HCT116 (cell line): ENCODE results near the gene NOLC1. TPM values are rescaled to one million over a fixed set of nuclear protein-coding genes. Genes with fewer than 3 reads are reported as not detected.

ENCODE experiments used
- ATAC-seq: fragments of 200-7000 bp; cut with Tn5 transposase; 2 replicates; pipeline ENCODE4 v1.9.1; 2020; ENCODE audit warnings: mild to moderate bottlenecking, moderate library complexity
- BruUV-seq: library from RNA; stranded (reverse); fragments of 400-500 nt; replicated peaks from 2 replicates; lab custom pipeline; 2021; lab: Mats Ljungman, UMichigan
- CTCF ChIA-PET: fragments of 300-600 bp; sonication (Branson Sonifier 250); formaldehyde crosslinking; loops from one replicate; lab custom pipeline; 2021; ENCODE audit warnings: antibody characterized with exemption; lab: Charles Lee
- POLR2A ChIA-PET: fragments of 300-600, 350-600 bp; sonication (Branson Sonifier 250); formaldehyde crosslinking; loops from one replicate; lab custom pipeline; 2021; ENCODE audit warnings: antibody characterized with exemption; lab: Charles Lee
- RAD21 ChIA-PET, 2 experiments: fragments of 300-600 bp; sonication (Branson Sonifier 250); formaldehyde crosslinking; loops; one replicate each; lab custom pipeline; 2023; ENCODE audit warnings: low total read pairs in 2 of 2; ENCODE audit not compliant: uncharacterized antibody in 2 of 2, unreplicated experiment in 2 of 2, low non-redundant PET in 1 of 2; lab: Charles Lee
- DNase-seq: peaks from one replicate; pipeline ENCODE4 v3.0.0-alpha.2; 2010; ENCODE audit warnings: low read depth, low spot score
- H2AFZ ChIP-seq: fragments of 200-600 bp; shearing (Covaris generic), sonication (generic); 2 replicates; pipeline ENCODE4 v1.6.1; 2017; ENCODE audit warnings: low read depth, mixed run types, mixed read lengths, antibody characterized with exemption, low read length; ENCODE audit not compliant: poor library complexity, severe bottlenecking
- H3K27ac ChIP-seq: 2 replicates; pipeline ENCODE4 v1.5.1; 2012; ENCODE audit warnings: low read depth, low read length
- H3K27me3 ChIP-seq: fragments of 200-600 bp; sonication (generic); 2 replicates; pipeline ENCODE4 v1.6.1; 2016; ENCODE audit warnings: mixed run types, low read length, mixed read lengths; ENCODE audit not compliant: insufficient read depth
- H3K36me3 ChIP-seq, 2 experiments: fragments of 200-500 bp in 1 of 2; fragments of 200-600 bp in 1 of 2; sonication (Bioruptor generic) in 1 of 2; sonication (generic) in 1 of 2; 2 replicates each; pipeline versions ENCODE4 v1.5.1 to v1.6.1; 2014 to 2016; ENCODE audit warnings: low read length in 2 of 2, inconsistent platforms in 1 of 2, mixed read lengths in 1 of 2, mixed run types in 1 of 2; ENCODE audit not compliant: insufficient read depth in 2 of 2, control insufficient read depth in 1 of 2
- H3K4me1 ChIP-seq, 2 experiments: fragments of 200-600 bp in 1 of 2; sonication (generic) in 1 of 2; 2 replicates each; pipeline versions ENCODE4 v1.5.1 to v1.6.1; 2012 to 2017; ENCODE audit warnings: low read length in 2 of 2, inconsistent platforms in 1 of 2, mild to moderate bottlenecking in 1 of 2, mixed read lengths in 1 of 2, mixed run types in 1 of 2, moderate library complexity in 1 of 2; ENCODE audit not compliant: insufficient read depth in 2 of 2, control insufficient read depth in 1 of 2
- H3K4me2 ChIP-seq: fragments of 200-600 bp; sonication (generic); 2 replicates; pipeline ENCODE4 v1.6.1; 2017; ENCODE audit warnings: mixed run types, low read length, mixed read lengths
- H3K4me3 ChIP-seq, 2 experiments: fragments of 200-600 bp in 1 of 2; sonication (generic) in 1 of 2; replicated peaks in 1 of 2; 2 replicates each; pipeline ENCODE4 v1.5.1; 2011 to 2016; ENCODE audit warnings: low read length in 2 of 2, control low read depth in 1 of 2, low read depth in 1 of 2, mild to moderate bottlenecking in 1 of 2, mixed read lengths in 1 of 2, mixed run types in 1 of 2
- H3K79me2 ChIP-seq: fragments of 200-600 bp; sonication (generic); 2 replicates; pipeline ENCODE4 v1.6.1; 2017; ENCODE audit warnings: mild to moderate bottlenecking, mixed run types, low read length, moderate library complexity, mixed read lengths; ENCODE audit not compliant: insufficient read depth
- H3K9ac ChIP-seq: fragments of 200-600 bp; sonication (generic); 2 replicates; pipeline ENCODE4 v1.6.1; 2016; ENCODE audit warnings: low read length, mixed read lengths
- H3K9me2 ChIP-seq: fragments of 200-600 bp; sonication (generic), shearing (Covaris generic); 2 replicates; pipeline ENCODE4 v1.6.1; 2017; ENCODE audit warnings: mixed run types, mild to moderate bottlenecking, moderate library complexity; ENCODE audit not compliant: insufficient read depth
- H3K9me3 ChIP-seq, 2 experiments: fragments of 200-500 bp in 1 of 2; fragments of 200-600 bp in 1 of 2; sonication (Bioruptor generic) in 1 of 2; sonication (generic) in 1 of 2; 2 replicates each; pipeline ENCODE4 v1.6.1; 2014 to 2017; ENCODE audit warnings: low read length in 2 of 2, mixed read lengths in 2 of 2, inconsistent platforms in 1 of 2, low read depth in 1 of 2, mild to moderate bottlenecking in 1 of 2, mixed run types in 1 of 2, moderate library complexity in 1 of 2; ENCODE audit not compliant: control insufficient read depth in 1 of 2, insufficient read depth in 1 of 2
- H4K20me1 ChIP-seq: fragments of 200-600 bp; sonication (generic), shearing (Covaris generic); 2 replicates; pipeline ENCODE4 v1.6.1; 2017; ENCODE audit warnings: mixed run types, mild to moderate bottlenecking, moderate library complexity; ENCODE audit not compliant: insufficient read depth
- EGR1 ChIP-seq: IDR thresholded peaks from 2 replicates; pipeline ENCODE4 v1.6.1; 2012; ENCODE audit warnings: low read depth
- EZH2phosphoT487 ChIP-seq: fragments of 200-600 bp; IDR thresholded peaks from 2 replicates; pipeline ENCODE4 v1.6.1; 2018; ENCODE audit warnings: antibody characterized with exemption, borderline replicate concordance
- FOSL1 ChIP-seq: IDR thresholded peaks from 2 replicates; pipeline ENCODE4 v1.6.1; 2012; ENCODE audit warnings: low read depth
- JUND ChIP-seq: IDR thresholded peaks from 2 replicates; pipeline ENCODE4 v1.6.1; 2012
- SP1 ChIP-seq: IDR thresholded peaks from 2 replicates; pipeline ENCODE4 v1.6.1; 2012; ENCODE audit warnings: low read depth
- TCF7L2 ChIP-seq: IDR thresholded peaks from 2 replicates; pipeline ENCODE4 v1.7.0; 2011; ENCODE audit warnings: borderline replicate concordance, inconsistent platforms; ENCODE audit not compliant: insufficient read depth, insufficient read length; ENCODE audit errors: extremely low read depth
- YY1 ChIP-seq: IDR thresholded peaks from 2 replicates; pipeline ENCODE4 v1.6.1; 2011; ENCODE audit warnings: low read length, low read depth, moderate library complexity, mild to moderate bottlenecking; ENCODE audit not compliant: insufficient replicate concordance; ENCODE audit errors: extremely low read depth
- intact Hi-C: fragments of 100-400 bp; cut with micrococcal nuclease; formaldehyde crosslinking; loops from 2 replicates; pipeline ENCODE4 v1.10.0; 2022
- total RNA-seq: library from RNA; stranded (reverse); gene quantifications from one replicate; pipeline ENCODE4 v1.2.1, GENCODE V29; 2021; ENCODE audit not compliant: unreplicated experiment
- TF ChIP-seq, protein P1 (sequence below): IDR thresholded peaks from 2 replicates; pipeline ENCODE4 v1.6.1; 2012
- TF ChIP-seq, protein P2 (sequence below): IDR thresholded peaks from 2 replicates; pipeline ENCODE4 v1.6.1; 2012; ENCODE audit warnings: low read depth
- TF ChIP-seq, protein P3 (sequence below), 3 experiments: fragments of 200-600 bp in 1 of 3; sonication (generic) in 1 of 3; IDR thresholded peaks in 2 of 3; conservative IDR thresholded peaks in 1 of 3; 2 replicates each; pipeline ENCODE4 v1.5.1; 2012 to 2017; ENCODE audit warnings: low read depth in 2 of 3, low read length in 2 of 3, antibody characterized with exemption in 1 of 3, borderline replicate concordance in 1 of 3, control low read depth in 1 of 3, mild to moderate bottlenecking in 1 of 3, mixed read lengths in 1 of 3, mixed run types in 1 of 3, moderate library complexity in 1 of 3; ENCODE audit not compliant: insufficient read depth in 1 of 3

Gene NOLC1
- total RNA-seq, 1 experiment from 2014 or later: 231 TPM

DNA sequence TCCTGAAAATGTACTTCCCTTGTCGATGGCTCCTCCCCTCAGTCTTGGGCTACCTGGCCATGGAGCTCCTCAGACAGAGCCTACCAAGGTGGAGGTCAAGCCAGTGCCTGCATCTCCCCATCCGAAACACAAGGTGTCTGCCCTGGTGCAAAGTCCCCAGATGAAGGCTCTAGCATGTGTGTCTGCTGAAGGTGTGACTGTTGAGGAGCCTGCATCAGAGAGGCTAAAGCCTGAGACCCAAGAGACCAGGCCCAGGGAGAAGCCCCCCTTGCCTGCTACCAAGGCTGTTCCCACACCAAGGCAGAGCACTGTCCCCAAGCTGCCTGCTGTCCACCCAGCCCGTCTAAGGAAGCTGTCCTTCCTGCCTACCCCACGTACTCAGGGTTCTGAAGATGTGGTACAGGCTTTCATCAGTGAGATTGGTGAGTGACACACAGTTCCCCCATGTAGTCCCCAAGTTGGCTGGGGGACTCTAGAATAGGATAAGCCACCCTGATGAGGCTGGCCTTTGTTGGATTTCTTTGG lies 10.5 kb upstream of the NOLC1 start:
- peaks cover 61 to 86% of the 10 kb centered on the region in 2 experiments for H3K36me3 ChIP-seq
- CTCF ChIA-PET: no interaction called here
- H2AFZ ChIP-seq: no peak overlapping the region
- DNase-seq (no peak), ATAC-seq (peak; percentile 2; the same call in 1 of the 2 replicates)
- RAD21 ChIA-PET: no interaction called here
- no peak overlapping the region for H3K4me2 ChIP-seq
- no peaks in the 10 kb centered on the region for H3K9me2 ChIP-seq
- H4K20me1 ChIP-seq: peaks cover 49% of the 10 kb centered on the region; the same call in 1 of the 2 replicates
- no peak overlapping the region for H3K27ac ChIP-seq
- peaks cover 0 to under 1% of the 10 kb centered on the region in 2 experiments; a peak in 1 of 4 replicates for H3K4me1 ChIP-seq
- intact Hi-C loops: no loop called here
- H3K27me3 ChIP-seq: no peaks in the 10 kb centered on the region
- H3K4me3 ChIP-seq: no peak overlapping the region
- no peak for TF ChIP-seq FOSL1
- no peak for TF ChIP-seq EGR1
- TF ChIP-seq, protein P1, sequence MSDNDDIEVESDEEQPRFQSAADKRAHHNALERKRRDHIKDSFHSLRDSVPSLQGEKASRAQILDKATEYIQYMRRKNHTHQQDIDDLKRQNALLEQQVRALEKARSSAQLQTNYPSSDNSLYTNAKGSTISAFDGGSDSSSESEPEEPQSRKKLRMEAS: no peak
- no peak overlapping the region for H3K9ac ChIP-seq
- no TSS peak for BruUV-seq
- peaks cover 96% of the 10 kb centered on the region for H3K79me2 ChIP-seq
- POLR2A ChIA-PET: interaction anchor here (2.1 kb wide), 1 partner anchor 10 kb away, joined by 6 read pairs; the partner anchor contains the start of gene NOLC1
- no peaks in the 10 kb centered on the region for H3K9me3 ChIP-seq

DNA sequence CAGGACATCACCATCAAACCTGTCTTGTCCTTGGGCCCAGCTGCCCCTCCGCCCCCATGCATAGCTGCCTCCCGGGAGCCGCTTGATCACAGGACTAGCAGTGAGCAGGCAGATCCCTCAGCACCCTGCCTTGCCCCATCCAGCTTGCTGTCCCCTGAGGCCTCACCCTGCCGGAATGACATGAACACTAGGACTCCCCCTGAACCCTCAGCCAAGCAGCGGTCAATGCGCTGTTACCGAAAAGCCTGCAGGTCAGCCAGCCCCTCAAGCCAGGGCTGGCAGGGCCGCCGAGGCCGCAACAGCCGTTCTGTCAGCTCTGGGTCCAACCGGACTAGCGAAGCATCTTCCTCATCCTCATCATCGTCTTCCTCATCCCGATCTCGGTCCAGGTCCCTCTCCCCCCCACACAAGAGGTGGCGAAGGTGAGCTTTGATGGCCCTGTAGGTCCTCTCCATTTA lies 5.2 kb upstream of the NOLC1 start:
- ChIA-PET CTCF (no interaction called here), POLR2A (interaction anchor here (0.7 kb wide), 1 partner anchor 10 kb away, joined by 3 read pairs; no protein-coding TSS in a partner anchor), RAD21 (interaction anchor here in 1 of 2 experiments (0.6 kb wide), 1 partner anchor 12 kb away, joined by 6 read pairs; no protein-coding TSS in a partner anchor)
- Histone ChIP-seq H3K4me3 (no peak overlapping the region), H3K4me1 (peaks cover 19 to 43% of the 10 kb centered on the region in 2 experiments), H3K4me2 (no peak overlapping the region), H3K9ac (no peak overlapping the region), H3K9me2 (no peaks in the 10 kb centered on the region), H2AFZ (no peak overlapping the region), H3K36me3 (peaks cover 44 to 74% of the 10 kb centered on the region in 2 experiments; a peak in 3 of 4 replicates), H4K20me1 (peaks cover 25% of the 10 kb centered on the region; the same call in 1 of the 2 replicates), H3K27me3 (no peaks in the 10 kb centered on the region), H3K79me2 (peaks cover 74% of the 10 kb centered on the region), H3K9me3 (no peaks in the 10 kb centered on the region), H3K27ac (no peak overlapping the region)
- ATAC-seq: no peak
- no TSS peak for BruUV-seq
- intact Hi-C loops: no loop called here
- TF ChIP-seq YY1 (no peak), JUND (no peak), TCF7L2 (no peak), EZH2phosphoT487 (no peak), SP1 (no peak)
- TF ChIP-seq, protein P2, sequence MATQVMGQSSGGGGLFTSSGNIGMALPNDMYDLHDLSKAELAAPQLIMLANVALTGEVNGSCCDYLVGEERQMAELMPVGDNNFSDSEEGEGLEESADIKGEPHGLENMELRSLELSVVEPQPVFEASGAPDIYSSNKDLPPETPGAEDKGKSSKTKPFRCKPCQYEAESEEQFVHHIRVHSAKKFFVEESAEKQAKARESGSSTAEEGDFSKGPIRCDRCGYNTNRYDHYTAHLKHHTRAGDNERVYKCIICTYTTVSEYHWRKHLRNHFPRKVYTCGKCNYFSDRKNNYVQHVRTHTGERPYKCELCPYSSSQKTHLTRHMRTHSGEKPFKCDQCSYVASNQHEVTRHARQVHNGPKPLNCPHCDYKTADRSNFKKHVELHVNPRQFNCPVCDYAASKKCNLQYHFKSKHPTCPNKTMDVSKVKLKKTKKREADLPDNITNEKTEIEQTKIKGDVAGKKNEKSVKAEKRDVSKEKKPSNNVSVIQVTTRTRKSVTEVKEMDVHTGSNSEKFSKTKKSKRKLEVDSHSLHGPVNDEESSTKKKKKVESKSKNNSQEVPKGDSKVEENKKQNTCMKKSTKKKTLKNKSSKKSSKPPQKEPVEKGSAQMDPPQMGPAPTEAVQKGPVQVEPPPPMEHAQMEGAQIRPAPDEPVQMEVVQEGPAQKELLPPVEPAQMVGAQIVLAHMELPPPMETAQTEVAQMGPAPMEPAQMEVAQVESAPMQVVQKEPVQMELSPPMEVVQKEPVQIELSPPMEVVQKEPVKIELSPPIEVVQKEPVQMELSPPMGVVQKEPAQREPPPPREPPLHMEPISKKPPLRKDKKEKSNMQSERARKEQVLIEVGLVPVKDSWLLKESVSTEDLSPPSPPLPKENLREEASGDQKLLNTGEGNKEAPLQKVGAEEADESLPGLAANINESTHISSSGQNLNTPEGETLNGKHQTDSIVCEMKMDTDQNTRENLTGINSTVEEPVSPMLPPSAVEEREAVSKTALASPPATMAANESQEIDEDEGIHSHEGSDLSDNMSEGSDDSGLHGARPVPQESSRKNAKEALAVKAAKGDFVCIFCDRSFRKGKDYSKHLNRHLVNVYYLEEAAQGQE: no peak
- TF ChIP-seq, protein P3, sequence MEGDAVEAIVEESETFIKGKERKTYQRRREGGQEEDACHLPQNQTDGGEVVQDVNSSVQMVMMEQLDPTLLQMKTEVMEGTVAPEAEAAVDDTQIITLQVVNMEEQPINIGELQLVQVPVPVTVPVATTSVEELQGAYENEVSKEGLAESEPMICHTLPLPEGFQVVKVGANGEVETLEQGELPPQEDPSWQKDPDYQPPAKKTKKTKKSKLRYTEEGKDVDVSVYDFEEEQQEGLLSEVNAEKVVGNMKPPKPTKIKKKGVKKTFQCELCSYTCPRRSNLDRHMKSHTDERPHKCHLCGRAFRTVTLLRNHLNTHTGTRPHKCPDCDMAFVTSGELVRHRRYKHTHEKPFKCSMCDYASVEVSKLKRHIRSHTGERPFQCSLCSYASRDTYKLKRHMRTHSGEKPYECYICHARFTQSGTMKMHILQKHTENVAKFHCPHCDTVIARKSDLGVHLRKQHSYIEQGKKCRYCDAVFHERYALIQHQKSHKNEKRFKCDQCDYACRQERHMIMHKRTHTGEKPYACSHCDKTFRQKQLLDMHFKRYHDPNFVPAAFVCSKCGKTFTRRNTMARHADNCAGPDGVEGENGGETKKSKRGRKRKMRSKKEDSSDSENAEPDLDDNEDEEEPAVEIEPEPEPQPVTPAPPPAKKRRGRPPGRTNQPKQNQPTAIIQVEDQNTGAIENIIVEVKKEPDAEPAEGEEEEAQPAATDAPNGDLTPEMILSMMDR (IDR thresholded peaks at IDR 0.05 in 2 of 3, conservative IDR thresholded peaks at IDR 0.05 in 1 of 3; ENCODE audit: borderline replicate concordance in 1 of 3, insufficient read depth in 1 of 3, low read depth in 2 of 3, low read length in 2 of 3): no peak
- DNase-seq: no peak
